Measurements from ENCODE around the gene AATF. TPM values are rescaled to one million over a fixed set of nuclear protein-coding genes. Genes with fewer than 3 reads are reported as not detected.

Gene AATF
- total and polyA plus RNA-seq, 2 of the 8 experiments (the other 6 are each of a cell fraction or from before 2014, with no cell fraction given) = 20.1 to 62.8 TPM

GRCh38 chr17:37051833-37052232 lies 103.1 kb downstream of the AATF start (continued):
- TF ChIP-seq PHF8 (conservative IDR thresholded peaks at IDR 0.05; ENCODE audit: low read depth, low read length) = no peak
- no peak for TF ChIP-seq ZNF274 (IDR thresholded peaks at IDR 0.05; ENCODE audit: borderline replicate concordance, extremely low read depth, low read length)
- no peak for TF ChIP-seq SP4 (IDR thresholded peaks at IDR 0.05; ENCODE audit: low read length)
- TF ChIP-seq EP300 (IDR thresholded peaks at IDR 0.05; ENCODE audit: borderline replicate concordance in 1 of 2, low read depth in 2 of 2, low read length in 2 of 2) = no peak
- no peak for TF ChIP-seq GABPA (IDR thresholded peaks at IDR 0.05; ENCODE audit: borderline replicate concordance, insufficient read depth, low read length)

Data from H1 (cell line).